Upper lobe of left lung (tissue), 4 donors: ENCODE data around the gene GGNBP2.

Experiments
- CTCF ChIP-seq, 6 experiments: fragments of 450-650 bp in 4 of 6; fragments of 200-600 bp in 2 of 6; sonication (generic) in 2 of 6; IDR thresholded peaks; one replicate each; pipeline ENCODE4 v1.5.1; 2016 to 2019; ENCODE audit warnings: antibody characterized with exemption in 6 of 6
- POLR2AphosphoS5 ChIP-seq, 2 donors: sonication (generic); formaldehyde crosslinking; IDR thresholded peaks; one replicate each; pipeline ENCODE4 v1.5.1; 2017; ENCODE audit warnings: antibody characterized with exemption in 2 of 2

GRCh38 chr17:36597226-36597625 lies 52.5 kb downstream of the GGNBP2 start:
- TF ChIP-seq CTCF (IDR thresholded peaks at IDR 0.05): no peak
- no peak for TF ChIP-seq POLR2AphosphoS5 (IDR thresholded peaks at IDR 0.05)
